PC-9 (cell line): Measurements from ENCODE around the gene RTCA. TPM values are rescaled to one million over a fixed set of nuclear protein-coding genes. Genes with fewer than 3 reads are reported as not detected.

Experiments
- BruUV-seq: library from RNA; stranded (reverse); fragments of 400-500 nt; replicated peaks from 2 replicates; lab custom pipeline; 2021; lab: Mats Ljungman, UMichigan
- CTCF ChIA-PET: fragments of 300-600 bp; sonication (Branson Sonifier 250); formaldehyde crosslinking; loops from one replicate; lab custom pipeline; 2022; ENCODE audit warnings: antibody characterized with exemption; lab: Charles Lee
- POLR2A ChIA-PET: fragments of 300-600 bp; sonication (Branson Sonifier 250); formaldehyde crosslinking; loops from one replicate; lab custom pipeline; 2022; ENCODE audit warnings: antibody characterized with exemption; ENCODE audit not compliant: unreplicated experiment; lab: Charles Lee
- DNase-seq, 2 experiments: peaks; one replicate each; pipeline versions ENCODE4 v3.0.0 to v3.0.0-alpha.2; 2015 to 2022; ENCODE audit warnings: mixed read lengths in 1 of 2
- H2AFZ ChIP-seq: fragments of 200-600 bp; sonication (generic); 2 replicates; pipeline ENCODE4 v1.8.1; 2017; ENCODE audit warnings: antibody characterized with exemption
- H3F3A ChIP-seq: fragments of 200-600 bp; sonication (generic); 2 replicates; pipeline ENCODE4 v1.8.1; 2017; ENCODE audit warnings: antibody characterized with exemption, mild to moderate bottlenecking, low read depth; ENCODE audit not compliant: insufficient read depth
- H3K27ac ChIP-seq: fragments of 200-600 bp; sonication (generic); 2 replicates; pipeline ENCODE4 v1.6.1; 2016; ENCODE audit warnings: mixed run types
- H3K27me3 ChIP-seq: fragments of 200-600 bp; sonication (generic); 2 replicates; pipeline ENCODE4 v1.6.1; 2016; ENCODE audit warnings: low read depth, mixed run types; ENCODE audit not compliant: insufficient read depth
- H3K36me3 ChIP-seq: fragments of 200-600 bp; sonication (generic); 2 replicates; pipeline ENCODE4 v1.6.1; 2016; ENCODE audit warnings: low read depth, mixed run types
- H3K4me1 ChIP-seq: fragments of 200-600 bp; sonication (generic); replicated peaks from 2 replicates; pipeline ENCODE4 v1.6.1; 2016; ENCODE audit warnings: mixed run types; ENCODE audit not compliant: insufficient read depth
- H3K4me2 ChIP-seq: fragments of 200-600 bp; sonication (generic); 2 replicates; pipeline ENCODE4 v1.6.1; 2017; ENCODE audit warnings: mixed run types
- H3K4me3 ChIP-seq: fragments of 200-600 bp; sonication (generic); 2 replicates; pipeline ENCODE4 v1.6.1; 2016; ENCODE audit warnings: mixed run types
- H3K79me2 ChIP-seq: fragments of 200-600 bp; sonication (generic); 2 replicates; pipeline ENCODE4 v1.6.1; 2017; ENCODE audit warnings: low read depth, mixed run types
- H3K9me2 ChIP-seq: fragments of 200-600 bp; sonication (generic); 2 replicates; pipeline ENCODE4 v1.8.1; 2017; ENCODE audit warnings: mild to moderate bottlenecking; ENCODE audit not compliant: insufficient read depth
- H3K9me3 ChIP-seq: fragments of 200-600 bp; sonication (generic); 2 replicates; pipeline ENCODE4 v1.8.1; 2016; ENCODE audit warnings: low read depth; ENCODE audit not compliant: insufficient read depth
- H4K20me1 ChIP-seq: fragments of 200-600 bp; sonication (generic); 2 replicates; pipeline ENCODE4 v1.8.1; 2017; ENCODE audit not compliant: insufficient read depth
- CTCF ChIP-seq: fragments of 200-600 bp; sonication (generic); conservative IDR thresholded peaks from 2 replicates; pipeline ENCODE4 v1.6.1; 2017; ENCODE audit warnings: mixed run types, antibody characterized with exemption, mild to moderate bottlenecking, moderate library complexity
- EZH2 ChIP-seq: fragments of 200-600 bp; sonication (generic); IDR thresholded peaks from 2 replicates; pipeline ENCODE4 v1.8.0; 2017; ENCODE audit warnings: antibody characterized with exemption, low read depth
- intact Hi-C: fragments of 100-400 bp; cut with micrococcal nuclease; formaldehyde crosslinking; loops from one replicate; pipeline ENCODE4 v1.10.0; 2022; ENCODE audit not compliant: unreplicated experiment
- total RNA-seq: library from RNA; stranded (reverse); gene quantifications from 2 replicates; pipeline ENCODE4 v1.2.3, GENCODE V29; 2021

Gene RTCA
- total RNA-seq, 1 experiment from 2014 or later, result 38.1 TPM

- H3K27ac ChIP-seq, result no peak overlapping the region
- BruUV-seq, result no TSS peak
- no peaks in the 10 kb centered on the region; the same call in 1 of the 2 replicates for H4K20me1 ChIP-seq
- TF ChIP-seq EZH2 (no peak), CTCF (no peak)
- no peak overlapping the region for H3K4me3 ChIP-seq
- intact Hi-C loops, result no loop called here
- no peak overlapping the region for H2AFZ ChIP-seq
- H3K79me2 ChIP-seq, result no peaks in the 10 kb centered on the region
- H3K4me2 ChIP-seq, result no peak overlapping the region
- H3K9me2 ChIP-seq, result no peaks in the 10 kb centered on the region
- ChIA-PET CTCF (no interaction called here), POLR2A (no interaction called here)
- no peaks in the 10 kb centered on the region for H3K4me1 ChIP-seq
- no peak for DNase-seq
- no peaks in the 10 kb centered on the region for H3K27me3 ChIP-seq
- peaks cover 28% of the 10 kb centered on the region; the same call in 1 of the 2 replicates for H3K36me3 ChIP-seq
- H3F3A ChIP-seq, result no peaks in the 10 kb centered on the region
- no peaks in the 10 kb centered on the region for H3K9me3 ChIP-seq
These were observed 31.6 kb upstream of the RTCA start for GRCh38 chr1:100234432-100234831.

GRCh38 chr1:100237091-100237490 is 28.9 kb upstream of the RTCA start:
- H2AFZ ChIP-seq, result no peak overlapping the region
- H3K27me3 ChIP-seq, result no peaks in the 10 kb centered on the region
- no TSS peak for BruUV-seq
- CTCF ChIA-PET, result no interaction called here
- H3K9me2 ChIP-seq, result no peaks in the 10 kb centered on the region
- DNase-seq, result no peak
- POLR2A ChIA-PET, result no interaction called here
- no peaks in the 10 kb centered on the region for H3F3A ChIP-seq
- H3K36me3 ChIP-seq, result peaks cover 22% of the 10 kb centered on the region; the same call in 1 of the 2 replicates
- H3K4me2 ChIP-seq, result no peak overlapping the region
- H4K20me1 ChIP-seq, result peaks cover 3% of the 10 kb centered on the region; the same call in 1 of the 2 replicates
- no peak overlapping the region for H3K27ac ChIP-seq
- no peaks in the 10 kb centered on the region for H3K4me1 ChIP-seq
- no peak overlapping the region for H3K4me3 ChIP-seq
- TF ChIP-seq CTCF, result no peak
- no peak for TF ChIP-seq EZH2
- H3K79me2 ChIP-seq, result no peaks in the 10 kb centered on the region
- intact Hi-C loops, result no loop called here
- no peaks in the 10 kb centered on the region for H3K9me3 ChIP-seq

GRCh38 chr1:100239961-100240360 is 26.1 kb upstream of the RTCA start:
- CTCF ChIA-PET, result no interaction called here
- Histone ChIP-seq H3K9me3 (no peaks in the 10 kb centered on the region), H3K27me3 (no peaks in the 10 kb centered on the region), H3K9me2 (no peaks in the 10 kb centered on the region), H3K4me3 (no peak overlapping the region), H3K4me2 (no peak overlapping the region), H3K79me2 (peaks cover 10% of the 10 kb centered on the region), H3K36me3 (peaks cover 16% of the 10 kb centered on the region; the same call in 1 of the 2 replicates), H3K4me1 (no peaks in the 10 kb centered on the region), H2AFZ (no peak overlapping the region), H3K27ac (no peak overlapping the region), H4K20me1 (peaks cover 3% of the 10 kb centered on the region; the same call in 1 of the 2 replicates), H3F3A (no peaks in the 10 kb centered on the region)
- no peak for DNase-seq
- intact Hi-C loops, result no loop called here
- TF ChIP-seq EZH2, result no peak
- no peak for TF ChIP-seq CTCF
- no TSS peak for BruUV-seq
- POLR2A ChIA-PET, result no interaction called here
